Esophagus muscularis mucosa (tissue), 4 donors: Measurements from ENCODE around the gene MPV17L. TPM values are rescaled to one million over a fixed set of nuclear protein-coding genes. Genes with fewer than 3 reads are reported as not detected.
"Not testable (repeated sequence)": the region's sequence is repeated elsewhere in the genome, so short reads cannot be mapped to it uniquely, and the experiment has no call there.

ENCODE experiments used
- DNase-seq: peaks from one replicate; pipeline ENCODE4 v3.0.0-alpha.2; 2017; ENCODE audit errors: extremely low spot score
- H3K27ac ChIP-seq, 4 donors: fragments of 200-600 bp; sonication (generic); replicated peaks in 1 of 4; 1 replicate in 3 of 4; 2 replicates in 1 of 4; pipeline ENCODE4 v1.5.1; 2016 to 2019; ENCODE audit warnings: mild to moderate bottlenecking in 1 of 4
- H3K27me3 ChIP-seq, 4 donors: fragments of 200-600 bp; sonication (generic); one replicate each; pipeline versions ENCODE4 v1.5.1 to v1.6.0; 2016 to 2019
- H3K36me3 ChIP-seq, 4 donors: fragments of 200-600 bp; sonication (generic); one replicate each; pipeline ENCODE4 v1.5.1; 2016 to 2019
- H3K4me1 ChIP-seq, 4 donors: fragments of 200-600 bp; sonication (generic); one replicate each; pipeline ENCODE4 v1.5.1; 2016 to 2019
- H3K4me3 ChIP-seq, 4 donors: fragments of 200-600 bp; sonication (generic); 1 replicate in 2 of 4; 2 replicates in 2 of 4; pipeline ENCODE4 v1.5.1; 2016 to 2019; ENCODE audit warnings: mild to moderate bottlenecking in 4 of 4, moderate library complexity in 1 of 4
- H3K9me3 ChIP-seq, 4 donors: fragments of 200-600 bp; sonication (generic); 1 replicate in 3 of 4; 2 replicates in 1 of 4; pipeline ENCODE4 v1.5.1; 2016 to 2019
- EP300 ChIP-seq: sonication (generic); formaldehyde crosslinking; IDR thresholded peaks from one replicate; pipeline ENCODE4 v1.6.1; 2017; ENCODE audit warnings: antibody characterized with exemption
- POLR2A ChIP-seq: fragments of 450-650 bp; IDR thresholded peaks from one replicate; pipeline ENCODE4 v1.6.1; 2017; ENCODE audit warnings: antibody characterized with exemption, moderate library complexity, mild to moderate bottlenecking, low read depth
- POLR2AphosphoS5 ChIP-seq, 2 donors: sonication (generic); formaldehyde crosslinking; IDR thresholded peaks; one replicate each; pipeline ENCODE4 v1.6.1; 2017; ENCODE audit warnings: antibody characterized with exemption in 2 of 2
- WGBS: methylation state at CpG from one replicate; pipeline ENCODE4 v1.1.5; 2018; 5-methylcytosine and 5-hydroxymethylcytosine counted together
- intact Hi-C: fragments of 100-400 bp; cut with DNase I; formaldehyde crosslinking; loops from one replicate; pipeline ENCODE4 v1.15.1; 2023
- total RNA-seq, 4 donors: library from RNA; depleted of rRNA; stranded (reverse); fragments of >200 nt; gene quantifications; one replicate each; pipeline versions ENCODE4 v1.1.0 to v1.2.1, GENCODE V29; 2016
- TF ChIP-seq, protein P1 (sequence below), 3 experiments: fragments of 200-600 bp in 2 of 3; fragments of 450-650 bp in 1 of 3; sonication (generic) in 2 of 3; IDR thresholded peaks; one replicate each; pipeline ENCODE4 v1.5.1; 2017 to 2019; ENCODE audit warnings: antibody characterized with exemption in 3 of 3, mild to moderate bottlenecking in 2 of 3, moderate library complexity in 1 of 3

The MPV17L gene
- total RNA-seq, 4 donors from 2014 or later = 6.6 to 9.5 (median 9.3) TPM

DNA sequence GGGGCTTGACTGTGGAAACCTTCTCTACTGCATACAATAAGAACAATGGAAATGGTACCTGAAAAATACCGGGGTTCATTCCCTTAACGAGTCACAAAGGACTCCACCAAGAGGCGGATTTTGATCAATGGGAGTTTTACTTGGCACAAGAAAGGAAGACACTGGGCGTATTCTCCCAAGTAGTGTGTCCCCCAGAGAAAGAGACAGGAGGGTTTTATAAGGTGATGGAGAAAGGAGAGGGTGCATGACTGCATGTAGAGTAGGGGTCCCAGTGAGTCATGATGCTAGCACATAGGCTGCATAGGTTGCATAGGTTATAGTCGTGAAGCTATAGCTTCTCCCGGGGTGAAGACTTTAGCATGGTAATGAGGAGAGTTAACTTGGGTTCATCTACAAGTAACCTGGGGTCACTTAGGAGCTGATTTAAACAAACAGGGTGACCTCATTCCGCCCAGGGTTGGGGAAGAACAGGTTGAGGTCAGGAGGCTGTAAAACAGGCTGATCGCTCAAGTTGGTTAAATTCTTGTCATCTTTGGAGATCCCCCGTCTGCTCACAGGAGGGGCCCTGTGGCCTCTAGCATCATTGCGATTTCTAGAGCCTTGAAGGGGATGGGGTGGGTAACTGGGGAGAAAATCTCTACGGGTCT lies 1.5 kb downstream of the MPV17L start:
- H3K27ac ChIP-seq = peak overlapping the region in 1 of 4 donors; percentile 75
- DNase-seq = no peak
- H3K27me3 ChIP-seq = no peaks in the 10 kb centered on the region
- intact Hi-C loops = no loop called here
- peaks cover 0 to 17% (median 14%) of the 10 kb centered on the region in 4 donors for H3K4me1 ChIP-seq
- 93% methylated on average over 11 of the region's 11 CpGs for WGBS
- no peaks in the 10 kb centered on the region for H3K9me3 ChIP-seq
- peaks cover 0 to 11% (median 0%) of the 10 kb centered on the region in 4 donors for H3K36me3 ChIP-seq
- H3K4me3 ChIP-seq = no peak overlapping the region
- TF ChIP-seq EP300 (no peak), POLR2AphosphoS5 (IDR thresholded peaks at IDR 0.05) (no peak), POLR2A (no peak)
- TF ChIP-seq, protein P1, sequence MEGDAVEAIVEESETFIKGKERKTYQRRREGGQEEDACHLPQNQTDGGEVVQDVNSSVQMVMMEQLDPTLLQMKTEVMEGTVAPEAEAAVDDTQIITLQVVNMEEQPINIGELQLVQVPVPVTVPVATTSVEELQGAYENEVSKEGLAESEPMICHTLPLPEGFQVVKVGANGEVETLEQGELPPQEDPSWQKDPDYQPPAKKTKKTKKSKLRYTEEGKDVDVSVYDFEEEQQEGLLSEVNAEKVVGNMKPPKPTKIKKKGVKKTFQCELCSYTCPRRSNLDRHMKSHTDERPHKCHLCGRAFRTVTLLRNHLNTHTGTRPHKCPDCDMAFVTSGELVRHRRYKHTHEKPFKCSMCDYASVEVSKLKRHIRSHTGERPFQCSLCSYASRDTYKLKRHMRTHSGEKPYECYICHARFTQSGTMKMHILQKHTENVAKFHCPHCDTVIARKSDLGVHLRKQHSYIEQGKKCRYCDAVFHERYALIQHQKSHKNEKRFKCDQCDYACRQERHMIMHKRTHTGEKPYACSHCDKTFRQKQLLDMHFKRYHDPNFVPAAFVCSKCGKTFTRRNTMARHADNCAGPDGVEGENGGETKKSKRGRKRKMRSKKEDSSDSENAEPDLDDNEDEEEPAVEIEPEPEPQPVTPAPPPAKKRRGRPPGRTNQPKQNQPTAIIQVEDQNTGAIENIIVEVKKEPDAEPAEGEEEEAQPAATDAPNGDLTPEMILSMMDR (IDR thresholded peaks at IDR 0.05) = no peak

DNA sequence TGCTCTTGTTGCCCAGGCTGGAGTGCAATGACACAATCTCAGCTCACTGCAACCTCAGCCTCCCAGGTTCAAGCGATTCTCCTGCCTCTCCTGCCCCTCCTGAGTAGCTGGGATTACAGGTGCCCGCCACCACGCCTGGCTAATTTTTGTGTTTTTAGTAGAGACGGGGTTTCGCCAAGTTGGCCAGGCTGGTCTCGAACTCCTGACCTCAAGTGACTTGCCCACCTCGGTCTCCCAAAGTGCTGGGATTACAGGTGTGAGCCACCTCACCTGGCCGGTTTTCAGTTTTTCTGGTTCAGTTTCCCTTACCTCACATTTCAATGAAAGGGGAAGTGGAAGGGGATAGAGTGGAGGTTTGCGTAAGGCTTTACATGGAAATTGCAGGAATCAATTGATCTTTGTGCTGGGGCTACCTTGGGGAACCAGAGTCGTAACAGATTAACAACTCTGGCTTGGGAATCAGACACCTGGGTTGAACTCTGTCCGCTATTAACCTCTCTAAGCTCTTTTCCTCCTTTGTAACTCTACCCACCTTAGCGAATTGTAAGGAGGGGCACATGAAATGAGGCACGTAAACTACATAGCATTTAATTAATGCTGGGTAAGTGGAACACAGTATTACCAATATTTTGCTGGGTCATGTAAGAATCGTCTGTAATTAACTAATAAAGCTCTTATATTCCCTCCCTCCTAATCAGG lies 3.2 kb downstream of the MPV17L start:
- TF ChIP-seq EP300 (no peak), POLR2AphosphoS5 (IDR thresholded peaks at IDR 0.05) (no peak), POLR2A (no peak)
- TF ChIP-seq, protein P1 (IDR thresholded peaks at IDR 0.05) = no peak
- H3K9me3 ChIP-seq = no peaks in the 10 kb centered on the region
- WGBS = 85% methylated on average over 14 of the region's 14 CpGs
- no peak for DNase-seq
- H3K4me3 ChIP-seq = no peak overlapping the region
- H3K36me3 ChIP-seq = peaks cover 0 to 22% (median 0%) of the 10 kb centered on the region in 4 donors
- no peaks in the 10 kb centered on the region for H3K27me3 ChIP-seq
- intact Hi-C loops = no loop called here
- H3K27ac ChIP-seq = no peak overlapping the region
- peaks cover 0 to 17% (median 14%) of the 10 kb centered on the region in 4 donors for H3K4me1 ChIP-seq

DNA sequence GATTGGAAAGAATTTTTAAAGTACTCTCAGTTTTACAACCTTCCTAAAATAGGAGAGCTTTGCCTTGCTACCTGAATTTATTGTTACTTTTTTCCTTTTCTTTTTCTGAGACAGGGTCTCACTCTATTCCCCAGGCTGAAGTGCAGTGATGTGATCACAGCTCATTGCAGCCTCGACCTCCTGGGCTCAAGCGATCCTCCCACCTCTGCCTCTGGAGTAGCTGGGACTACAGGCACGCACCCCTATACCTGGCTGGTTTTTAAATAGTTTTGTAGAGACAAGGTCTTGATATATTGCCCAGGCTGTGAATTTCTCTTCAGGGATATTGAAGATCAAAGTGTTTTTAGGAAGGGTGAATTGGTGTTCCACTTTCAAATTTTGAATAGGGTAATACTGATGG lies 3.8 kb downstream of the MPV17L start:
- Histone ChIP-seq H3K9me3 (no peaks in the 10 kb centered on the region), H3K27ac (no peak overlapping the region), H3K4me3 (no peak overlapping the region), H3K27me3 (no peaks in the 10 kb centered on the region), H3K36me3 (peaks cover 0 to 26% (median 0%) of the 10 kb centered on the region in 4 donors), H3K4me1 (peaks cover 0 to 19% (median 16%) of the 10 kb centered on the region in 4 donors)
- no peak for DNase-seq
- WGBS = 97% methylated on average over 3 of the region's 3 CpGs
- intact Hi-C loops = no loop called here
- TF ChIP-seq, protein P1 (IDR thresholded peaks at IDR 0.05) = no peak
- TF ChIP-seq EP300 (no peak), POLR2A (no peak), POLR2AphosphoS5 (IDR thresholded peaks at IDR 0.05) (no peak)

DNA sequence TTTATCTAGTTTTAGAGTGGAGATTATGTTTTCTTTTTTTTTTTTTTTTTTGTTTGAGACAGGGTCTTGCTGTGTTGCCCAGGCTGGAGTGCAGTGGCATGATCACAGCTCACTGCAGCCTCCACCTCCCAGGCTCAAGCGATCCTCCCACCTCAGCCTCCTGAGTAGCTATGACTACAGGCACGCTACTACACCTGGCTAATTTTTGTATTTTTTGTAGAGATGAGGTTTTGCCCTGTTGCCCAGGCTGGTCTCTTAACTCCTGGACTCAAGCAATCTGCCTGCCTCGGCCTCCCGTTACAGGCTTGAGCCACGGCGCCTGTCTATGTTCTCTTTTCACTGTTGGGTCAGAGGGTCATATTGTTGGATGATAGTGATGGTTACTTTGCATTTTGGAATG lies 4.8 kb downstream of the MPV17L start:
- H3K9me3 ChIP-seq, H3K27ac ChIP-seq, H3K27me3 ChIP-seq, H3K4me3 ChIP-seq, intact Hi-C loops, DNase-seq: not testable (repeated sequence)
- H3K36me3 ChIP-seq = peaks cover 0 to 26% (median 0%) of the 10 kb centered on the region in 4 donors
- 80% methylated on average over 6 of the region's 6 CpGs for WGBS
- peaks cover 0 to 20% (median 16%) of the 10 kb centered on the region in 4 donors for H3K4me1 ChIP-seq

DNA sequence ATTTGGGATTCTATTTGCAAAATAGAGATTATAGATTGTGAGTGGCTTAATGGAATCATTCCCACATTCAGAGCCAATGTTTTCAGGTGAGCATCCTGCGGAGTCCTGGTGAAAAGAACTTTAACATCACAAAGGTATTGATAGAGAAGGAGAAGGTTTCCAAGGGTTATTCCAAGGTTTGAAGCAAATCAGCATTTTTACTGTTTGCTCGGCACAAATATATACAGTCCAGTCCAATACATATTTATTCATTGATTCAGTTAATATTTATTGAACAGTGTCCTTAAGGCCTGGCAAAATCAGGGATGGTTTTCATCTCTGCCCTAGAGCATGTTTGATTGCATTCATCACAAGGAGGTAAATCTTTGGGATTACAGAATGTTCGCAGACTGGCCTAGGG lies 6.4 kb downstream of the MPV17L start:
- intact Hi-C loops = no loop called here
- Histone ChIP-seq H3K36me3 (peaks cover 0 to 26% (median 0%) of the 10 kb centered on the region in 4 donors), H3K27ac (no peak overlapping the region), H3K4me1 (peaks cover 0 to 14% (median 3%) of the 10 kb centered on the region in 4 donors), H3K4me3 (no peak overlapping the region), H3K27me3 (no peaks in the 10 kb centered on the region), H3K9me3 (no peaks in the 10 kb centered on the region)
- no peak for TF ChIP-seq EP300
- TF ChIP-seq POLR2A = no peak
- no peak for TF ChIP-seq POLR2AphosphoS5 (IDR thresholded peaks at IDR 0.05)
- TF ChIP-seq, protein P1 (IDR thresholded peaks at IDR 0.05) = no peak
- 97% methylated on average over 3 of the region's 3 CpGs for WGBS
- no peak for DNase-seq
